Tibial nerve (tissue), 4 donors: ENCODE data around the gene SNAPC5.

Source experiments
- CTCF ChIP-seq, 5 experiments: fragments of 200-600 bp in 3 of 5; fragments of 450-650 bp in 2 of 5; sonication (generic) in 3 of 5; IDR thresholded peaks; one replicate each; pipeline ENCODE4 v1.5.1; 2016 to 2019; ENCODE audit warnings: antibody characterized with exemption in 5 of 5, mild to moderate bottlenecking in 3 of 5, moderate library complexity in 2 of 5
- EP300 ChIP-seq, 2 donors: sonication (generic); formaldehyde crosslinking; IDR thresholded peaks; one replicate each; pipeline ENCODE4 v1.6.1; 2017; ENCODE audit warnings: antibody characterized with exemption in 2 of 2, mild to moderate bottlenecking in 1 of 2
- POLR2A ChIP-seq, 2 donors: fragments of 450-650 bp; IDR thresholded peaks; one replicate each; pipeline ENCODE4 v1.6.1; 2017; ENCODE audit warnings: antibody characterized with exemption in 2 of 2, mild to moderate bottlenecking in 2 of 2, moderate library complexity in 2 of 2

DNA sequence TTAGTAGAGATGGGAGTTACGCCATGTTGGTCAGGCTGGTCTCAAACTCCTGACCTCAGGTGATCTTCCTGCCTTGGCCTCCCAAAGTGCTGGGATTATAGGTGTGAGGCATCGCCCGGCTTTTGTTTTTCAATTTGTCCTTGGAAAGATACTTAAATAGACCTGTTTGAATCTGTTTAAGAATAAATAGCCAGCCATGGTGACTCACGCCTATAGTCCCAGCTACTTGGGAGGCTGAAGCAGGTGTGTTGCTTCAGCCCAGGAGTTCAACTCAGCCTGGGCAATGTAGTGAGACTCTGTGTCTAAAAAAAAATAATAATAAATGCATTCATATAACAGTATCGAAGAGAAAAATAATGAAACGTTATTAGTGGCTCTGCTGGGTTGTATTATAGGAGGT is 17.3 kb downstream of the SNAPC5 start:
- no peak for TF ChIP-seq CTCF (IDR thresholded peaks at IDR 0.05)
- TF ChIP-seq POLR2A (IDR thresholded peaks at IDR 0.05): no peak
- TF ChIP-seq EP300 (IDR thresholded peaks at IDR 0.05): no peak
